Muscle of arm (tissue), 12 donors: ENCODE results near the gene METAP1. TPM values are rescaled to one million over a fixed set of nuclear protein-coding genes. Genes with fewer than 3 reads are reported as not detected.
A peak's percentile ranks its signal among the peaks of the same experiment; 100 is the strongest.
"Not testable (repeated sequence)": the region's sequence is repeated elsewhere in the genome, so short reads cannot be mapped to it uniquely, and the experiment has no call there.

ENCODE experiments used
- DNase-seq: peaks from one replicate; pipeline ENCODE4 v3.0.0-alpha.2; 2013
- polyA plus RNA-seq, 12 donors: library from polyadenylated mRNA; unstranded; fragments of 120-200 nt; gene quantifications; one replicate each; pipeline ENCODE4 v1.2.1, GENCODE V29; 2013; ENCODE audit not compliant: insufficient read length in 12 of 12

METAP1 gene
- polyA plus RNA-seq, 12 donors, result 24.6 to 43.9 (median 33.3) TPM; not detected in 1

- peak; percentile 87 for DNase-seq
Measured at GRCh38 chr4:99088481-99089365, 93.2 kb downstream of the METAP1 start, which contains the start of gene ADH5. TSS of gene ADH5 (minus strand) at chr4:99088788. CDS start at chr4:99088700, 88 bp downstream.

- DNase-seq, result peak; percentile 76
Measured at GRCh38 chr4:99090481-99091215, 95.1 kb downstream of the METAP1 start.

GRCh38 chr4:99091216-99091575 is 95.7 kb downstream of the METAP1 start:
- peak; percentile 11 for DNase-seq

- DNase-seq, result not testable (repeated sequence)
Measured at GRCh38 chr4:99091841-99092240, 96.3 kb downstream of the METAP1 start.

GRCh38 chr4:99099311-99099710 is 103.8 kb downstream of the METAP1 start:
- DNase-seq, result no peak

GRCh38 chr4:99099814-99100213 is 104.3 kb downstream of the METAP1 start:
- DNase-seq, result not testable (repeated sequence)

- no peak for DNase-seq
Measured at GRCh38 chr4:99100876-99101275, 105.4 kb downstream of the METAP1 start.

GRCh38 chr4:99102634-99103033 is 107.1 kb downstream of the METAP1 start:
- DNase-seq, result no peak

GRCh38 chr4:99103166-99103565 is 107.6 kb downstream of the METAP1 start:
- no peak for DNase-seq

- DNase-seq, result no peak
Measured at GRCh38 chr4:99104153-99104552, 108.6 kb downstream of the METAP1 start.

- DNase-seq, result not testable (repeated sequence)
Measured at GRCh38 chr4:99109286-99109685, 113.8 kb downstream of the METAP1 start.

Other genes starting within 250 kb of the METAP1 start
- 10 to 100 TPM in 11 of 12 donors, not detected in 1; 34.6 to 75.3 (median 64.2) TPM for gene EIF4E, start 66.6 kb upstream of the METAP1 start, polyA plus RNA-seq
- 100 to 1,000 TPM in 9 of 12 donors, 10 to 100 TPM in 2, not detected in 1; 85.8 to 153 (median 108) TPM for gene ADH5, start 93.1 kb downstream of the METAP1 start, polyA plus RNA-seq
- under 1 TPM in 2 of 12 donors, not detected in 10; 0.20 to 0.45 TPM for gene ADH4, start 148.6 kb downstream of the METAP1 start, polyA plus RNA-seq
- gene ADH6, start 223.5 kb downstream of the METAP1 start, polyA plus RNA-seq, result 1 to 10 TPM in 8 of 12 donors, under 1 TPM in 2, not detected in 2; 0.83 to 3.5 (median 1.9) TPM